Erythroblast (primary cell): ENCODE measurements around the gene OTP.

Experiments used
- GATA1 ChIP-seq: IDR thresholded peaks from 2 replicates; pipeline ENCODE4 v1.6.1; 2011; ENCODE audit warnings: low read depth, mild to moderate bottlenecking, control low read depth, low read length, moderate library complexity
- POLR2A ChIP-seq: IDR thresholded peaks from 2 replicates; pipeline ENCODE4 v1.6.1; 2011; ENCODE audit warnings: mild to moderate bottlenecking, low read length

DNA sequence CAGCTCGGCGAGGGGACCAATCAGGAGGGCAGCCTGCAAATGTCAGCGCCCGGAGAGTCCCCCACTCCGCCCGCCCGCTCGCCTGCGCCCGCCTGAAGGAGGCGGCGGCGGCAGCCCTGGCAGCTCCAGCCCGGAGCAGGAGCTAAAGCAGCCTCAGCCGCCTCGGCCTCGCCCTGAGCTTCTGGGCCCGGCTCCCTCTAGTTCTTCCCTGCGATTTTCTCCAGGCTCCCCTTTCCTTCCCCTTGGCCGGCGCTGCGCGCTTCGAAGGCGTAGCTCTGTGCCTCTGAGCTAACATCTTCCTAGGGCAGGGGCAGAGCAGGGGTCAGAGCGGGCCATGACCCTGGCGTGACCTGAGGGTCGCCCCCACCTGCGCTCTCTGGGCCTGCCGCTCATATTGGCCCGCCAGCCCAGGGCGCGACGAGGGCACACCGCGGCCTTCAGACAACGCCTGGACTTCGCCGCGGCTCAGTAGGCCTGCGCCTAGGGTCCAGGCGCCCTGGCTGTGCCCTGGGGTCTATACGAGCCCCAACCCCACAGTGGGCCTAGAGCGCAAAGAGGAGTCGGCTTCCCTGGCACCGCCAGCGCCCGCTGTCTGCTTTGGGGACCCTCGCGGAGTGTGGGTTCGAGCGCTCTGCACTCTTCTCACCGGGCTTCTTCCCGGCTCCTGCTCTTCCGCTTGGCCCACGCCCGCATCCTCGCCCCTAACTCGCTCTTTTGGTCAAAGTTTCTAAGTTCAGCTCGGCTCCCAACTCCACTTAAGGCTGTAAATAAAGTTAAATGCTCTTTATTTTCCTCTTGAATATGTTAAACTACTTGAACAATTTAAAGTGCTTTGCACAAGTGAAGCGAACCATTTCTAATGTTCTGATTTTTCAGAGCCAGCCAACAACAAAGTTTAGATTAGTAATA lies 504 bp upstream of the OTP start:
- no peak for TF ChIP-seq POLR2A
- TF ChIP-seq GATA1: no peak
